ENCODE data around the gene MRPS25.
A peak's percentile ranks its signal among the peaks of the same experiment; 100 is the strongest.

The MRPS25 gene

DNA sequence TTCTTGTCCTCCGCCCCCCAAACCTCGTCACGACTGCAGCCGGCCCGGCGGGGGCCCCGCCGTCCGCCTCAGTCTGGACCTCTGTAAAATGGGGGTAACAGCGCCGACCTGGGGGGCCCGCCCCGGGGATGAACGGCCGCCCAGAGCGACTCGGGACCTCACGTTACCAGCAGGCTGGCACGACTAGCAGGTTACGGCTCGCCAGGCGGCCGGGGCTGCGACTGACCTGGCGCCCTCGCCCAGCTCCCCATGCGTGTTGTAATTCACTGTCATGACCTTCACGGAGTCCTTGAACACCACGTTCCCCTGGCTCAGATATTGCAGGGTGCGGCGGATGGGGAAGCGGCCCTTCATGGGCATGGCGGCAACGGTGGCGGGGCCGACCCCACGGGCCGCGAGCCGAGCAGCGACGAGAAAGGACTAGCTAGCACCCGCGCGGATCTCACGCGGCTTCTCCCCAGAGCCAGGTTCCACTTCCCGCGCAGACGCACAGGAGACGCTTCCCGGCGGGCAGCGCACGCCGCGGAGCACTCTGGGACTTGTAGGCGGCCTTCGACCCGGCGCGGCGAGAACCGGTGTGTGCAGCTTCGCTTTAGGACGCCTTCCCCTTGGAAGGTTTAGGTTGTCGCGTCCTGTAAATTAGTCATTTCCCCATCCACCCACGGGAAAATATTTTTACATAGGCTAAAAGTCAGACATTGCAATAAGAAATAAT lies at the start of gene MRPS25 (continued):
- TF ChIP-seq ZFHX2 (tag by site-specific recombination; conservative IDR thresholded peaks at IDR 0.05) (no peak), ZNF76 (tag by site-specific recombination; IDR thresholded peaks at IDR 0.05; ENCODE audit: borderline replicate concordance, low read depth) (peak; percentile 99), ZNF670 (tag by site-specific recombination; IDR thresholded peaks at IDR 0.05; ENCODE audit: low read depth) (no peak), ZBTB8A (tag by site-specific recombination; IDR thresholded peaks at IDR 0.05) (peak; percentile 31; the same call in 1 of the 2 replicates), ZNF426 (tag by site-specific recombination; IDR thresholded peaks at IDR 0.05) (no peak), KLF10 (tag by site-specific recombination; IDR thresholded peaks at IDR 0.05) (no peak), ZBTB48 (tag by site-specific recombination; IDR thresholded peaks at IDR 0.05) (no peak), ZNF214 (tag by site-specific recombination; IDR thresholded peaks at IDR 0.05; ENCODE audit: borderline replicate concordance) (no peak), ZNF501 (tag by site-specific recombination; IDR thresholded peaks at IDR 0.05) (peak; percentile 92), ZNF146 (tag by site-specific recombination; IDR thresholded peaks at IDR 0.05) (no peak), ZNF138 (tag by site-specific recombination; IDR thresholded peaks at IDR 0.05; ENCODE audit: borderline replicate concordance) (no peak), TRIM28 (IDR thresholded peaks at IDR 0.05; ENCODE audit: borderline replicate concordance, low read length) (no peak), ZNF121 (tag by site-specific recombination; IDR thresholded peaks at IDR 0.05) (no peak), TCF7L2 (IDR thresholded peaks at IDR 0.05; ENCODE audit: borderline replicate concordance, low read depth, low read length) (no peak), ZNF416 (tag by site-specific recombination; IDR thresholded peaks at IDR 0.05) (no peak)
- TF ChIP-seq, protein P1, sequence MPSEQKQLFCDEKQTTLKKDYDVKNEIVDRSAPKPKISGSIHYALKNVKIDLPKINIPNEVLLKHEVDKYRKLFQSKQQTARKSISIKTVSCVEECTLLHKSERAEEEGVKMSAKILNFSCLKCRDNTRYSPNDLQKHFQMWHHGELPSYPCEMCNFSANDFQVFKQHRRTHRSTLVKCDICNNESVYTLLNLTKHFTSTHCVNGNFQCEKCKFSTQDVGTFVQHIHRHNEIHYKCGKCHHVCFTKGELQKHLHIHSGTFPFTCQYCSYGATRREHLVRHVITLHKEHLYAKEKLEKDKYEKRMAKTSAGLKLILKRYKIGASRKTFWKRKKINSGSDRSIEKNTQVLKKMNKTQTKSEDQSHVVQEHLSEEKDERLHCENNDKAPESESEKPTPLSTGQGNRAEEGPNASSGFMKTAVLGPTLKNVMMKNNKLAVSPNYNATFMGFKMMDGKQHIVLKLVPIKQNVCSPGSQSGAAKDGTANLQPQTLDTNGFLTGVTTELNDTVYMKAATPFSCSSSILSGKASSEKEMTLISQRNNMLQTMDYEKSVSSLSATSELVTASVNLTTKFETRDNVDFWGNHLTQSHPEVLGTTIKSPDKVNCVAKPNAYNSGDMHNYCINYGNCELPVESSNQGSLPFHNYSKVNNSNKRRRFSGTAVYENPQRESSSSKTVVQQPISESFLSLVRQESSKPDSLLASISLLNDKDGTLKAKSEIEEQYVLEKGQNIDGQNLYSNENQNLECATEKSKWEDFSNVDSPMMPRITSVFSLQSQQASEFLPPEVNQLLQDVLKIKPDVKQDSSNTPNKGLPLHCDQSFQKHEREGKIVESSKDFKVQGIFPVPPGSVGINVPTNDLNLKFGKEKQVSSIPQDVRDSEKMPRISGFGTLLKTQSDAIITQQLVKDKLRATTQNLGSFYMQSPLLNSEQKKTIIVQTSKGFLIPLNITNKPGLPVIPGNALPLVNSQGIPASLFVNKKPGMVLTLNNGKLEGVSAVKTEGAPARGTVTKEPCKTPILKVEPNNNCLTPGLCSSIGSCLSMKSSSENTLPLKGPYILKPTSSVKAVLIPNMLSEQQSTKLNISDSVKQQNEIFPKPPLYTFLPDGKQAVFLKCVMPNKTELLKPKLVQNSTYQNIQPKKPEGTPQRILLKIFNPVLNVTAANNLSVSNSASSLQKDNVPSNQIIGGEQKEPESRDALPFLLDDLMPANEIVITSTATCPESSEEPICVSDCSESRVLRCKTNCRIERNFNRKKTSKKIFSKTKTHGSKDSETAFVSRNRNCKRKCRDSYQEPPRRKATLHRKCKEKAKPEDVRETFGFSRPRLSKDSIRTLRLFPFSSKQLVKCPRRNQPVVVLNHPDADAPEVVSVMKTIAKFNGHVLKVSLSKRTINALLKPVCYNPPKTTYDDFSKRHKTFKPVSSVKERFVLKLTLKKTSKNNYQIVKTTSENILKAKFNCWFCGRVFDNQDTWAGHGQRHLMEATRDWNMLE (tag by site-specific recombination; conservative IDR thresholded peaks at IDR 0.05; ENCODE audit: low read depth) = 0 out of 2 replicates have a peak, but pooled peaks have one; percentile 19
- TF ChIP-seq, protein P2, sequence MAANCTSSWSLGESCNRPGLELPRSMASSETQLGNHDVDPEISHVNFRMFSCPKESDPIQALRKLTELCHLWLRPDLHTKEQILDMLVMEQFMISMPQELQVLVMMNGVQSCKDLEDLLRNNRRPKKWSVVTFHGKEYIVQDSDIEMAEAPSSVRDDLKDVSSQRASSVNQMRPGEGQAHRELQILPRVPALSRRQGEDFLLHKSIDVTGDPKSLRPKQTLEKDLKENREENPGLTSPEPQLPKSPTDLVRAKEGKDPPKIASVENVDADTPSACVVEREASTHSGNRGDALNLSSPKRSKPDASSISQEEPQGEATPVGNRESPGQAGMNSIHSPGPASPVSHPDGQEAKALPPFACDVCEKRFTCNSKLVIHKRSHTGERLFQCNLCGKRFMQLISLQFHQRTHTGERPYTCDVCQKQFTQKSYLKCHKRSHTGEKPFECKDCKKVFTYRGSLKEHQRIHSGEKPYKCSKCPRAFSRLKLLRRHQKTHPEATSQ (tag by site-specific recombination; IDR thresholded peaks at IDR 0.05) = peak; percentile 65; the same call in 1 of the 2 replicates
- TF ChIP-seq, protein P3, sequence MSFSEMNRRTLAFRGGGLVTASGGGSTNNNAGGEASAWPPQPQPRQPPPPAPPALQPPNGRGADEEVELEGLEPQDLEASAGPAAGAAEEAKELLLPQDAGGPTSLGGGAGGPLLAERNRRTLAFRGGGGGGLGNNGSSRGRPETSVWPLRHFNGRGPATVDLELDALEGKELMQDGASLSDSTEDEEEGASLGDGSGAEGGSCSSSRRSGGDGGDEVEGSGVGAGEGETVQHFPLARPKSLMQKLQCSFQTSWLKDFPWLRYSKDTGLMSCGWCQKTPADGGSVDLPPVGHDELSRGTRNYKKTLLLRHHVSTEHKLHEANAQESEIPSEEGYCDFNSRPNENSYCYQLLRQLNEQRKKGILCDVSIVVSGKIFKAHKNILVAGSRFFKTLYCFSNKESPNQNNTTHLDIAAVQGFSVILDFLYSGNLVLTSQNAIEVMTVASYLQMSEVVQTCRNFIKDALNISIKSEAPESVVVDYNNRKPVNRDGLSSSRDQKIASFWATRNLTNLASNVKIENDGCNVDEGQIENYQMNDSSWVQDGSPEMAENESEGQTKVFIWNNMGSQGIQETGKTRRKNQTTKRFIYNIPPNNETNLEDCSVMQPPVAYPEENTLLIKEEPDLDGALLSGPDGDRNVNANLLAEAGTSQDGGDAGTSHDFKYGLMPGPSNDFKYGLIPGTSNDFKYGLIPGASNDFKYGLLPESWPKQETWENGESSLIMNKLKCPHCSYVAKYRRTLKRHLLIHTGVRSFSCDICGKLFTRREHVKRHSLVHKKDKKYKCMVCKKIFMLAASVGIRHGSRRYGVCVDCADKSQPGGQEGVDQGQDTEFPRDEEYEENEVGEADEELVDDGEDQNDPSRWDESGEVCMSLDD (tag by site-specific recombination; IDR thresholded peaks at IDR 0.05) = peak; percentile 94
- TF ChIP-seq, protein P4, sequence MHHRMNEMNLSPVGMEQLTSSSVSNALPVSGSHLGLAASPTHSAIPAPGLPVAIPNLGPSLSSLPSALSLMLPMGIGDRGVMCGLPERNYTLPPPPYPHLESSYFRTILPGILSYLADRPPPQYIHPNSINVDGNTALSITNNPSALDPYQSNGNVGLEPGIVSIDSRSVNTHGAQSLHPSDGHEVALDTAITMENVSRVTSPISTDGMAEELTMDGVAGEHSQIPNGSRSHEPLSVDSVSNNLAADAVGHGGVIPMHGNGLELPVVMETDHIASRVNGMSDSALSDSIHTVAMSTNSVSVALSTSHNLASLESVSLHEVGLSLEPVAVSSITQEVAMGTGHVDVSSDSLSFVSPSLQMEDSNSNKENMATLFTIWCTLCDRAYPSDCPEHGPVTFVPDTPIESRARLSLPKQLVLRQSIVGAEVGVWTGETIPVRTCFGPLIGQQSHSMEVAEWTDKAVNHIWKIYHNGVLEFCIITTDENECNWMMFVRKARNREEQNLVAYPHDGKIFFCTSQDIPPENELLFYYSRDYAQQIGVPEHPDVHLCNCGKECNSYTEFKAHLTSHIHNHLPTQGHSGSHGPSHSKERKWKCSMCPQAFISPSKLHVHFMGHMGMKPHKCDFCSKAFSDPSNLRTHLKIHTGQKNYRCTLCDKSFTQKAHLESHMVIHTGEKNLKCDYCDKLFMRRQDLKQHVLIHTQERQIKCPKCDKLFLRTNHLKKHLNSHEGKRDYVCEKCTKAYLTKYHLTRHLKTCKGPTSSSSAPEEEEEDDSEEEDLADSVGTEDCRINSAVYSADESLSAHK (tag by site-specific recombination; IDR thresholded peaks at IDR 0.05) = no peak
- TF ChIP-seq, protein P5, sequence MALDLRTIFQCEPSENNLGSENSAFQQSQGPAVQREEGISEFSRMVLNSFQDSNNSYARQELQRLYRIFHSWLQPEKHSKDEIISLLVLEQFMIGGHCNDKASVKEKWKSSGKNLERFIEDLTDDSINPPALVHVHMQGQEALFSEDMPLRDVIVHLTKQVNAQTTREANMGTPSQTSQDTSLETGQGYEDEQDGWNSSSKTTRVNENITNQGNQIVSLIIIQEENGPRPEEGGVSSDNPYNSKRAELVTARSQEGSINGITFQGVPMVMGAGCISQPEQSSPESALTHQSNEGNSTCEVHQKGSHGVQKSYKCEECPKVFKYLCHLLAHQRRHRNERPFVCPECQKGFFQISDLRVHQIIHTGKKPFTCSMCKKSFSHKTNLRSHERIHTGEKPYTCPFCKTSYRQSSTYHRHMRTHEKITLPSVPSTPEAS (tag by site-specific recombination; IDR thresholded peaks at IDR 0.05) = no peak
- TF ChIP-seq, protein P6, sequence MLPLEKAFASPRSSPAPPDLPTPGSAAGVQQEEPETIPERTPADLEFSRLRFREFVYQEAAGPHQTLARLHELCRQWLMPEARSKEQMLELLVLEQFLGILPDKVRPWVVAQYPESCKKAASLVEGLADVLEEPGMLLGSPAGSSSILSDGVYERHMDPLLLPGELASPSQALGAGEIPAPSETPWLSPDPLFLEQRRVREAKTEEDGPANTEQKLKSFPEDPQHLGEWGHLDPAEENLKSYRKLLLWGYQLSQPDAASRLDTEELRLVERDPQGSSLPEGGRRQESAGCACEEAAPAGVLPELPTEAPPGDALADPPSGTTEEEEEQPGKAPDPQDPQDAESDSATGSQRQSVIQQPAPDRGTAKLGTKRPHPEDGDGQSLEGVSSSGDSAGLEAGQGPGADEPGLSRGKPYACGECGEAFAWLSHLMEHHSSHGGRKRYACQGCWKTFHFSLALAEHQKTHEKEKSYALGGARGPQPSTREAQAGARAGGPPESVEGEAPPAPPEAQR (tag by site-specific recombination; IDR thresholded peaks at IDR 0.05) = no peak
- TF ChIP-seq, protein P7, sequence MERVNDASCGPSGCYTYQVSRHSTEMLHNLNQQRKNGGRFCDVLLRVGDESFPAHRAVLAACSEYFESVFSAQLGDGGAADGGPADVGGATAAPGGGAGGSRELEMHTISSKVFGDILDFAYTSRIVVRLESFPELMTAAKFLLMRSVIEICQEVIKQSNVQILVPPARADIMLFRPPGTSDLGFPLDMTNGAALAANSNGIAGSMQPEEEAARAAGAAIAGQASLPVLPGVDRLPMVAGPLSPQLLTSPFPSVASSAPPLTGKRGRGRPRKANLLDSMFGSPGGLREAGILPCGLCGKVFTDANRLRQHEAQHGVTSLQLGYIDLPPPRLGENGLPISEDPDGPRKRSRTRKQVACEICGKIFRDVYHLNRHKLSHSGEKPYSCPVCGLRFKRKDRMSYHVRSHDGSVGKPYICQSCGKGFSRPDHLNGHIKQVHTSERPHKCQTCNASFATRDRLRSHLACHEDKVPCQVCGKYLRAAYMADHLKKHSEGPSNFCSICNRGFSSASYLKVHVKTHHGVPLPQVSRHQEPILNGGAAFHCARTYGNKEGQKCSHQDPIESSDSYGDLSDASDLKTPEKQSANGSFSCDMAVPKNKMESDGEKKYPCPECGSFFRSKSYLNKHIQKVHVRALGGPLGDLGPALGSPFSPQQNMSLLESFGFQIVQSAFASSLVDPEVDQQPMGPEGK (tag by site-specific recombination; IDR thresholded peaks at IDR 0.05) = 0 out of 2 replicates have a peak, but pooled peaks have one; percentile 28

All from HEK293 (cell line).